SKM-1 (cell line): ENCODE data around the gene NMT1.

ENCODE experiments used
- DNase-seq: peaks from one replicate; lab custom pipeline; 2025; ENCODE audit not compliant: unreplicated experiment; lab: John Stamatoyannopoulos, UW

Gene NMT1

GRCh38 chr17:45104029-45104428 is 42.9 kb downstream of the NMT1 start:
- no peak for DNase-seq

- DNase-seq = no peak
Observed at GRCh38 chr17:45104497-45104896, 43.4 kb downstream of the NMT1 start.

- DNase-seq = no peak
Observed at GRCh38 chr17:45104907-45105624, 43.9 kb downstream of the NMT1 start.

- no peak for DNase-seq
Observed at GRCh38 chr17:45106096-45106495, 45.0 kb downstream of the NMT1 start.

GRCh38 chr17:45106582-45106981 is 45.5 kb downstream of the NMT1 start:
- DNase-seq = no peak

GRCh38 chr17:45107293-45108010 is 46.3 kb downstream of the NMT1 start:
- DNase-seq = no peak

GRCh38 chr17:45108051-45108450 is 46.9 kb downstream of the NMT1 start:
- DNase-seq = no peak

- no peak for DNase-seq
Observed at GRCh38 chr17:45108595-45109521, 47.7 kb downstream of the NMT1 start.

- no peak for DNase-seq
Observed at GRCh38 chr17:45110676-45111611, 49.8 kb downstream of the NMT1 start.

GRCh38 chr17:45111850-45112249 is 50.7 kb downstream of the NMT1 start:
- DNase-seq = no peak

- DNase-seq = no peak
Observed at GRCh38 chr17:45112559-45113423, 51.7 kb downstream of the NMT1 start.

- DNase-seq = no peak
Observed at GRCh38 chr17:45113424-45113754, 52.3 kb downstream of the NMT1 start.

GRCh38 chr17:45114117-45114932 is 53.2 kb downstream of the NMT1 start:
- no peak for DNase-seq

GRCh38 chr17:45115015-45115625 is 54.0 kb downstream of the NMT1 start:
- DNase-seq = no peak

- no peak for DNase-seq
Observed at GRCh38 chr17:45115871-45116270, 54.8 kb downstream of the NMT1 start.

- no peak for DNase-seq
Observed at GRCh38 chr17:45116434-45117016, 55.4 kb downstream of the NMT1 start.

GRCh38 chr17:45117334-45117733 is 56.2 kb downstream of the NMT1 start:
- no peak for DNase-seq
